ENCODE measurements around the gene ANK2.

GRCh38 chr4:113012786-113013185 is 36.7 kb upstream of the ANK2 start:
- TF ChIP-seq EZH2 (IDR thresholded peaks at IDR 0.05) (no peak), ZFX (IDR thresholded peaks at IDR 0.05) (no peak), CTCF (IDR thresholded peaks at IDR 0.05 in 2 of 3, conservative IDR thresholded peaks at IDR 0.05 in 1 of 3; ENCODE audit: borderline replicate concordance in 1 of 3, insufficient read depth in 1 of 3, low read depth in 2 of 3, low read length in 2 of 3) (no peak), POLR2AphosphoS5 (IDR thresholded peaks at IDR 0.05; ENCODE audit: low read depth, low read length) (no peak), POLR2A (IDR thresholded peaks at IDR 0.05; ENCODE audit: borderline replicate concordance, extremely low read depth, insufficient read depth, insufficient read length) (no peak), SRF (IDR thresholded peaks at IDR 0.05; ENCODE audit: low read depth) (no peak), REST (IDR thresholded peaks at IDR 0.05; ENCODE audit: low read depth) (no peak), SP1 (IDR thresholded peaks at IDR 0.05; ENCODE audit: low read depth) (no peak), EZH2phosphoT487 (IDR thresholded peaks at IDR 0.05; ENCODE audit: borderline replicate concordance) (no peak), YY1 (IDR thresholded peaks at IDR 0.05; ENCODE audit: extremely low read depth, insufficient replicate concordance, low read depth, low read length) (no peak), CBX3 (IDR thresholded peaks at IDR 0.05; ENCODE audit: low read depth) (no peak), MAX (IDR thresholded peaks at IDR 0.05) (no peak)
